SK-N-SH treated with all-trans-retinoic acid at 6 μM for 48 hours (cell line): ENCODE measurements around the gene SLC2A8.

ENCODE experiments used
- ATAC-seq: fragments of 200-7000 bp; cut with Tn5 transposase; 3 replicates; pipeline ENCODE4 v1.9.1; 2020; ENCODE audit warnings: mild to moderate bottlenecking, moderate library complexity
- ARNTL ChIP-seq: fragments of 450-650 bp; formaldehyde crosslinking; IDR thresholded peaks from 2 replicates; pipeline ENCODE4 v1.5.0; 2020; ENCODE audit warnings: low read depth, mild to moderate bottlenecking, moderate library complexity, borderline replicate concordance
- BACH2 ChIP-seq: fragments of 250-450 bp; sonication (Bioruptor Pico); IDR thresholded peaks from 2 replicates; pipeline ENCODE4 v1.9.0; 2021; ENCODE audit warnings: mild to moderate bottlenecking, borderline replicate concordance
- CSDC2 ChIP-seq: fragments of 250-450 bp; sonication (Bioruptor Pico); IDR thresholded peaks from 2 replicates; pipeline ENCODE4 v1.5.0; 2020; ENCODE audit warnings: mild to moderate bottlenecking, moderate library complexity
- ISL1 ChIP-seq: fragments of 250-450 bp; sonication (Bioruptor Pico); IDR thresholded peaks from 2 replicates; pipeline ENCODE4 v2.1.2; 2022; ENCODE audit warnings: mild to moderate bottlenecking, moderate library complexity
- OSR1 ChIP-seq: fragments of 250-450 bp; sonication (Bioruptor Pico); IDR thresholded peaks from 2 replicates; pipeline ENCODE4 v1.8.0; 2022; ENCODE audit warnings: moderate library complexity, mild to moderate bottlenecking, inconsistent platforms
- PPARA ChIP-seq: fragments of 250-450 bp; sonication (Bioruptor Pico); IDR thresholded peaks from 2 replicates; pipeline ENCODE4 v1.5.0; 2020; ENCODE audit warnings: mild to moderate bottlenecking, borderline replicate concordance
- RARB ChIP-seq: fragments of 250-450 bp; sonication (Bioruptor Pico); IDR thresholded peaks from 2 replicates; pipeline ENCODE4 v1.8.0; 2021; ENCODE audit warnings: mild to moderate bottlenecking, moderate library complexity
- SNAI2 ChIP-seq: fragments of 250-450 bp; sonication (Bioruptor Pico); IDR thresholded peaks from 2 replicates; pipeline ENCODE4 v1.5.0; 2020; ENCODE audit warnings: mild to moderate bottlenecking, moderate library complexity
- TCF4 ChIP-seq: fragments of 250-450 bp; sonication (Bioruptor Pico); IDR thresholded peaks from 2 replicates; pipeline ENCODE4 v1.8.0; 2021; ENCODE audit warnings: mild to moderate bottlenecking, moderate library complexity, borderline replicate concordance
- TOX ChIP-seq: fragments of 250-450 bp; sonication (Bioruptor Pico); IDR thresholded peaks from 2 replicates; pipeline ENCODE4 v1.8.0; 2021; ENCODE audit warnings: mild to moderate bottlenecking, moderate library complexity, borderline replicate concordance
- ZC3H10 ChIP-seq: fragments of 250-450 bp; sonication (Bioruptor Pico); IDR thresholded peaks from 2 replicates; pipeline ENCODE4 v1.5.1; 2021; ENCODE audit warnings: mild to moderate bottlenecking, moderate library complexity
- ZFP3 ChIP-seq: fragments of 250-450 bp; sonication (Bioruptor Pico); IDR thresholded peaks from 2 replicates; pipeline ENCODE4 v1.5.0; 2020; ENCODE audit warnings: mild to moderate bottlenecking, moderate library complexity
- ZNF565 ChIP-seq: fragments of 450-650 bp; formaldehyde crosslinking; conservative IDR thresholded peaks from 2 replicates; pipeline ENCODE4 v1.5.0; 2020; ENCODE audit warnings: low read depth, mild to moderate bottlenecking, moderate library complexity
- ZNF8 ChIP-seq: fragments of 450-650 bp; formaldehyde crosslinking; IDR thresholded peaks from 2 replicates; pipeline ENCODE4 v1.5.0; 2020; ENCODE audit warnings: mild to moderate bottlenecking, moderate library complexity
- TF ChIP-seq, protein P1 (sequence below): fragments of 250-450 bp; sonication (Bioruptor Pico); IDR thresholded peaks from 2 replicates; pipeline ENCODE4 v1.8.0; 2020; ENCODE audit warnings: mild to moderate bottlenecking, moderate library complexity, borderline replicate concordance
- TF ChIP-seq, protein P2 (sequence below): fragments of 250-450 bp; sonication (Bioruptor Pico); IDR thresholded peaks from 2 replicates; pipeline ENCODE4 v1.5.1; 2020; ENCODE audit warnings: low read depth, mild to moderate bottlenecking, moderate library complexity
- TF ChIP-seq, protein P3 (sequence below): fragments of 250-450 bp; sonication (Bioruptor Pico); IDR thresholded peaks from 2 replicates; pipeline ENCODE4 v1.5.0; 2020; ENCODE audit warnings: mild to moderate bottlenecking, moderate library complexity
- TF ChIP-seq, protein P4 (sequence below): fragments of 250-450 bp; sonication (Bioruptor Pico); IDR thresholded peaks from 2 replicates; pipeline ENCODE4 v1.8.0; 2021; ENCODE audit warnings: low read depth, mild to moderate bottlenecking, moderate library complexity, borderline replicate concordance

SLC2A8 gene

DNA sequence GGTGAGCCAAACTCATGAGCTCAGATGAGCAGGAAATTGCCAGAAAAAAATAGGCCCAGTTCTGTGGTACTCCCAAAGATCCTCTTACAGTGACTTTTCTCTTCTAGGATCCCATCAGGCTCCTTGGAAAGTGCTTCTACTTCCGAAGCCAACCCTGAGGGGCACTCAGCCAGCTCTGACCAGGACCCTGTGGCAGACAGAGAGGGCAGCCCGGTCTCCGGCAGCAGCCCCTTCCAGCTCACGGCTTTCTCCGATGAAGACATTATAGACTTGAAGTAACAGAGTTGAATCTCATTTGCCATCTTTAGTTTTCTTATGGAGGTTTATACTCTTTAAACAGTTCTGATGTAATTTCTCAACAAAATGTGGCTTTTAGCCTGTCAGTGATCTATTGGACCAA, 4.0 kb upstream of the SLC2A8 start:
- no peak for ATAC-seq
- TF ChIP-seq, protein P1, sequence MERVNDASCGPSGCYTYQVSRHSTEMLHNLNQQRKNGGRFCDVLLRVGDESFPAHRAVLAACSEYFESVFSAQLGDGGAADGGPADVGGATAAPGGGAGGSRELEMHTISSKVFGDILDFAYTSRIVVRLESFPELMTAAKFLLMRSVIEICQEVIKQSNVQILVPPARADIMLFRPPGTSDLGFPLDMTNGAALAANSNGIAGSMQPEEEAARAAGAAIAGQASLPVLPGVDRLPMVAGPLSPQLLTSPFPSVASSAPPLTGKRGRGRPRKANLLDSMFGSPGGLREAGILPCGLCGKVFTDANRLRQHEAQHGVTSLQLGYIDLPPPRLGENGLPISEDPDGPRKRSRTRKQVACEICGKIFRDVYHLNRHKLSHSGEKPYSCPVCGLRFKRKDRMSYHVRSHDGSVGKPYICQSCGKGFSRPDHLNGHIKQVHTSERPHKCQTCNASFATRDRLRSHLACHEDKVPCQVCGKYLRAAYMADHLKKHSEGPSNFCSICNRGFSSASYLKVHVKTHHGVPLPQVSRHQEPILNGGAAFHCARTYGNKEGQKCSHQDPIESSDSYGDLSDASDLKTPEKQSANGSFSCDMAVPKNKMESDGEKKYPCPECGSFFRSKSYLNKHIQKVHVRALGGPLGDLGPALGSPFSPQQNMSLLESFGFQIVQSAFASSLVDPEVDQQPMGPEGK (CRISPR knock-in tag) = no peak
- TF ChIP-seq ZC3H10 (CRISPR knock-in tag) (no peak), PPARA (no peak), ZFP3 (CRISPR knock-in tag) (no peak), SNAI2 (CRISPR knock-in tag) (no peak), ZNF565 (no peak), TCF4 (CRISPR knock-in tag) (no peak), ZNF8 (CRISPR knock-in tag) (no peak), TOX (no peak), BACH2 (no peak), ARNTL (CRISPR knock-in tag) (no peak), ISL1 (CRISPR knock-in tag) (no peak), CSDC2 (CRISPR knock-in tag) (no peak)

DNA sequence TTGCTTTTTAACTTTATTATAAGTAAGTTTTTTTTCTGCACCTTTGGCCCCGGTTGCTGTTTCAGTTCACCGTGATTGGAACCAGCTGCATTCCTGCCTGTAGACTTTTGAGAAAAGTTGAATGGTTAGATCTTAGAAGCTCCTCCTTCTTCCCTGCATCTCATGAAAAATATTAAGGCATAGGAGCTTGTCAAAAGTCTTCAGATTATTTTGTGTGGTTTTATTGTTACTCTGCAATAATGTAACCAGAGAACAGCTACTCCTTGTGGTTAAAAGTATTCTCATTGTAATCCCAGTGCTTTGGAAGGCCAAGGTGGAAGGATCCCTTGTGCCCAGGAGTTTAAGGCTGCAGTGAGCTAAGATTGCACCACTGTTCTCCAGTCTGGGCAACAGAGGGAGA, 3.3 kb upstream of the SLC2A8 start:
- TF ChIP-seq, protein P2, sequence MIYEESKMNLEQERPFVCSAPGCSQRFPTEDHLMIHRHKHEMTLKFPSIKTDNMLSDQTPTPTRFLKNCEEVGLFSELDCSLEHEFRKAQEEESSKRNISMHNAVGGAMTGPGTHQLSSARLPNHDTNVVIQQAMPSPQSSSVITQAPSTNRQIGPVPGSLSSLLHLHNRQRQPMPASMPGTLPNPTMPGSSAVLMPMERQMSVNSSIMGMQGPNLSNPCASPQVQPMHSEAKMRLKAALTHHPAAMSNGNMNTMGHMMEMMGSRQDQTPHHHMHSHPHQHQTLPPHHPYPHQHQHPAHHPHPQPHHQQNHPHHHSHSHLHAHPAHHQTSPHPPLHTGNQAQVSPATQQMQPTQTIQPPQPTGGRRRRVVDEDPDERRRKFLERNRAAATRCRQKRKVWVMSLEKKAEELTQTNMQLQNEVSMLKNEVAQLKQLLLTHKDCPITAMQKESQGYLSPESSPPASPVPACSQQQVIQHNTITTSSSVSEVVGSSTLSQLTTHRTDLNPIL (CRISPR knock-in tag) = no peak
- TF ChIP-seq, protein P3, sequence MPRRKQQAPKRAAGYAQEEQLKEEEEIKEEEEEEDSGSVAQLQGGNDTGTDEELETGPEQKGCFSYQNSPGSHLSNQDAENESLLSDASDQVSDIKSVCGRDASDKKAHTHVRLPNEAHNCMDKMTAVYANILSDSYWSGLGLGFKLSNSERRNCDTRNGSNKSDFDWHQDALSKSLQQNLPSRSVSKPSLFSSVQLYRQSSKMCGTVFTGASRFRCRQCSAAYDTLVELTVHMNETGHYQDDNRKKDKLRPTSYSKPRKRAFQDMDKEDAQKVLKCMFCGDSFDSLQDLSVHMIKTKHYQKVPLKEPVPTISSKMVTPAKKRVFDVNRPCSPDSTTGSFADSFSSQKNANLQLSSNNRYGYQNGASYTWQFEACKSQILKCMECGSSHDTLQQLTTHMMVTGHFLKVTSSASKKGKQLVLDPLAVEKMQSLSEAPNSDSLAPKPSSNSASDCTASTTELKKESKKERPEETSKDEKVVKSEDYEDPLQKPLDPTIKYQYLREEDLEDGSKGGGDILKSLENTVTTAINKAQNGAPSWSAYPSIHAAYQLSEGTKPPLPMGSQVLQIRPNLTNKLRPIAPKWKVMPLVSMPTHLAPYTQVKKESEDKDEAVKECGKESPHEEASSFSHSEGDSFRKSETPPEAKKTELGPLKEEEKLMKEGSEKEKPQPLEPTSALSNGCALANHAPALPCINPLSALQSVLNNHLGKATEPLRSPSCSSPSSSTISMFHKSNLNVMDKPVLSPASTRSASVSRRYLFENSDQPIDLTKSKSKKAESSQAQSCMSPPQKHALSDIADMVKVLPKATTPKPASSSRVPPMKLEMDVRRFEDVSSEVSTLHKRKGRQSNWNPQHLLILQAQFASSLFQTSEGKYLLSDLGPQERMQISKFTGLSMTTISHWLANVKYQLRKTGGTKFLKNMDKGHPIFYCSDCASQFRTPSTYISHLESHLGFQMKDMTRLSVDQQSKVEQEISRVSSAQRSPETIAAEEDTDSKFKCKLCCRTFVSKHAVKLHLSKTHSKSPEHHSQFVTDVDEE (CRISPR knock-in tag) = no peak
- TF ChIP-seq, all 23 proteins: peak for 0
- ATAC-seq = no peak

DNA sequence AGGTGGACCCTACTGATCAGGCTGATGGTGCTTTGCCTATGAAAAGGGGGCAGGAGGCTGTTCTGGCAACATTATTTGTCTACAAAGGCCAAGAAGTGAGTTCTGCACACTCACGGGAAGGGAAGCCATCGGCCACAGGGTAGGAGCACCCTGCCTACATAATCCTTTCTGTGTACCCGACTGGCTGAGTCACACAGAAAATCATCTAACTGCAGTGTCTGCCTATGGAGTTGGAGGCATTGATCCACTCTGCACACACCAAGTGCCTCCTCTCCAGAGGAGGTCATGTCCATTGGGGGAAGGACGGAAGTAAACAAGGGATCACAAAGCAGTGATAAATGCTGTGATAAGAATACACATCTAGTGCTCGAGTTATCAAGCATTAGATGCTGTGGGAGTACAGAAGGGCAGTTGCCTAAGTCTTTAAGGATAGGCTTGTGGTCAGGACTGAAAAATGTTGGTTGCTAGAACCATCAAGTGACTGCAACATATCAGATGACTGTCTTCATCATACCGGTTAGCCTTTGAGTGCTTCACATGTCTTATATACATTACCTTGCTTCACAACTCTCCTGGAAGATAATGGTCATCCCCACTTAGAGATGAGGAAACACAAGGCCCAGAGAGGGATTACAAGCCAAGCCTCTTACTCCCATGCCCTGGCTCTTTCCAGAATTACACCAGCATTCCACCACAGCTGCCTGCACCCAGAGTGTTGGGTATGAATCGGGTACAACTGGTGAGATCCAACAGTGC, 1.3 kb upstream of the SLC2A8 start:
- TF ChIP-seq TCF4 (CRISPR knock-in tag) (no peak), PPARA (no peak), RARB (CRISPR knock-in tag) (no peak), ZNF565 (no peak), ISL1 (CRISPR knock-in tag) (no peak), BACH2 (no peak), TOX (no peak), ARNTL (CRISPR knock-in tag) (no peak), OSR1 (CRISPR knock-in tag) (no peak)
- TF ChIP-seq, protein P4, sequence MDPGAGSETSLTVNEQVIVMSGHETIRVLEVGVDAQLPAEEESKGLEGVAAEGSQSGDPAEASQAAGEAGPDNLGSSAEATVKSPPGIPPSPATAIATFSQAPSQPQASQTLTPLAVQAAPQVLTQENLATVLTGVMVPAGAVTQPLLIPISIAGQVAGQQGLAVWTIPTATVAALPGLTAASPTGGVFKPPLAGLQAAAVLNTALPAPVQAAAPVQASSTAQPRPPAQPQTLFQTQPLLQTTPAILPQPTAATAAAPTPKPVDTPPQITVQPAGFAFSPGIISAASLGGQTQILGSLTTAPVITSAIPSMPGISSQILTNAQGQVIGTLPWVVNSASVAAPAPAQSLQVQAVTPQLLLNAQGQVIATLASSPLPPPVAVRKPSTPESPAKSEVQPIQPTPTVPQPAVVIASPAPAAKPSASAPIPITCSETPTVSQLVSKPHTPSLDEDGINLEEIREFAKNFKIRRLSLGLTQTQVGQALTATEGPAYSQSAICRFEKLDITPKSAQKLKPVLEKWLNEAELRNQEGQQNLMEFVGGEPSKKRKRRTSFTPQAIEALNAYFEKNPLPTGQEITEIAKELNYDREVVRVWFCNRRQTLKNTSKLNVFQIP (CRISPR knock-in tag) = no peak
- TF ChIP-seq, protein P3 (CRISPR knock-in tag) = no peak
- TF ChIP-seq, protein P2 (CRISPR knock-in tag) = no peak
- no peak for ATAC-seq
